Liver (tissue), 9 donors: ENCODE data around the gene HTT-AS. TPM values are rescaled to one million over a fixed set of nuclear protein-coding genes. Genes with fewer than 3 reads are reported as not detected.

Source experiments
- DNase-seq: peaks from one replicate; pipeline ENCODE4 v3.0.0-alpha.2; 2017; ENCODE audit warnings: low spot score
- H3K27ac ChIP-seq, 2 donors: one replicate each; pipeline ENCODE4 v1.7.0; 2013; ENCODE audit warnings: inconsistent platforms in 2 of 2, low read length in 2 of 2, control low read depth in 1 of 2, low read depth in 1 of 2, mild to moderate bottlenecking in 1 of 2
- H3K27me3 ChIP-seq, 4 donors: one replicate each; pipeline versions ENCODE4 v1.6.1 to v1.7.0; 2013; ENCODE audit warnings: low read length in 3 of 4, inconsistent platforms in 1 of 4, mild to moderate bottlenecking in 1 of 4, moderate library complexity in 1 of 4; ENCODE audit not compliant: control insufficient read depth in 4 of 4, insufficient read depth in 4 of 4
- H3K36me3 ChIP-seq, 4 donors: one replicate each; pipeline versions ENCODE4 v1.6.1 to v1.7.0; 2013; ENCODE audit warnings: low read length in 3 of 4, mild to moderate bottlenecking in 3 of 4, low read depth in 1 of 4, moderate library complexity in 1 of 4; ENCODE audit not compliant: control insufficient read depth in 4 of 4, insufficient read depth in 3 of 4
- H3K4me1 ChIP-seq, 4 donors: one replicate each; pipeline versions ENCODE4 v1.6.1 to v1.7.0; 2013; ENCODE audit warnings: low read length in 3 of 4, mild to moderate bottlenecking in 3 of 4, moderate library complexity in 1 of 4; ENCODE audit not compliant: control insufficient read depth in 4 of 4, insufficient read depth in 4 of 4
- H3K4me3 ChIP-seq, 3 donors: one replicate each; pipeline versions ENCODE4 v1.6.1 to v1.7.0; 2013; ENCODE audit warnings: low read length in 3 of 3, control low read depth in 1 of 3, low read depth in 1 of 3, mild to moderate bottlenecking in 1 of 3
- H3K9ac ChIP-seq, 2 donors: one replicate each; pipeline ENCODE4 v1.7.0; 2013; ENCODE audit warnings: low read length in 2 of 2, mild to moderate bottlenecking in 2 of 2, moderate library complexity in 2 of 2, control low read depth in 1 of 2, low read depth in 1 of 2
- H3K9me3 ChIP-seq, 4 donors: one replicate each; pipeline versions ENCODE4 v1.6.1 to v1.7.0; 2013; ENCODE audit warnings: low read length in 3 of 4; ENCODE audit not compliant: control insufficient read depth in 4 of 4
- ATF3 ChIP-seq: IDR thresholded peaks from 2 replicates; pipeline ENCODE4 v1.6.1; 2016; ENCODE audit warnings: antibody characterized with exemption
- EGR1 ChIP-seq, 2 donors: IDR thresholded peaks; 2 replicates each; pipeline ENCODE4 v1.6.1; 2016 to 2018; ENCODE audit warnings: antibody characterized with exemption in 2 of 2, low read depth in 2 of 2
- FOXA1 ChIP-seq: IDR thresholded peaks from 2 replicates; pipeline ENCODE4 v1.6.1; 2016; ENCODE audit warnings: antibody characterized with exemption
- FOXA2 ChIP-seq: IDR thresholded peaks from 2 replicates; pipeline ENCODE4 v1.6.1; 2016; ENCODE audit warnings: antibody characterized with exemption
- GABPA ChIP-seq, 2 donors: IDR thresholded peaks in 1 of 2; conservative IDR thresholded peaks in 1 of 2; 2 replicates each; pipeline ENCODE4 v1.6.1; 2016; ENCODE audit warnings: antibody characterized with exemption in 2 of 2, mild to moderate bottlenecking in 1 of 2, moderate library complexity in 1 of 2
- HNF4A ChIP-seq, 2 donors: conservative IDR thresholded peaks; 2 replicates each; pipeline ENCODE4 v1.6.1; 2016; ENCODE audit warnings: antibody characterized with exemption in 2 of 2, mild to moderate bottlenecking in 2 of 2
- HNF4G ChIP-seq: IDR thresholded peaks from 2 replicates; pipeline ENCODE4 v1.6.1; 2016; ENCODE audit warnings: antibody characterized with exemption
- JUND ChIP-seq, 2 donors: IDR thresholded peaks; 2 replicates each; pipeline ENCODE4 v1.6.1; 2016; ENCODE audit warnings: antibody characterized with exemption in 2 of 2
- NR2F2 ChIP-seq: IDR thresholded peaks from 2 replicates; pipeline ENCODE4 v1.6.1; 2016; ENCODE audit warnings: antibody characterized with exemption
- REST ChIP-seq: IDR thresholded peaks from 2 replicates; pipeline ENCODE4 v1.6.1; 2016; ENCODE audit warnings: antibody characterized with exemption, mild to moderate bottlenecking
- RXRA ChIP-seq, 2 donors: IDR thresholded peaks; 2 replicates each; pipeline ENCODE4 v1.6.1; 2017 to 2018; ENCODE audit warnings: antibody characterized with exemption in 2 of 2, mild to moderate bottlenecking in 1 of 2
- TAF1 ChIP-seq: conservative IDR thresholded peaks from 2 replicates; pipeline ENCODE4 v1.6.1; 2016; ENCODE audit warnings: antibody characterized with exemption, mild to moderate bottlenecking
- YY1 ChIP-seq: IDR thresholded peaks from 2 replicates; pipeline ENCODE4 v1.6.1; 2016; ENCODE audit warnings: antibody characterized with exemption, mild to moderate bottlenecking
- ZBTB33 ChIP-seq: IDR thresholded peaks from 2 replicates; pipeline ENCODE4 v1.6.1; 2016; ENCODE audit warnings: antibody characterized with exemption
- WGBS: extraction: QIAGEN DNeasy Blood & Tissue Kit; methylation state at CpG from one replicate; pipeline ENCODE4 v1.1.7; 2013; 5-methylcytosine and 5-hydroxymethylcytosine counted together
- polyA plus RNA-seq, 2 donors: library from polyadenylated mRNA; stranded (reverse) in 1 of 2; unstranded in 1 of 2; fragments of 200-250 nt in 1 of 2; fragments of >200 nt in 1 of 2; fragmentation: Nextera tagmentation in 1 of 2; extraction: Ambion mirVana in 1 of 2; gene quantifications; one replicate each; pipeline versions ENCODE4 v1.2.1 to v1.2.3, GENCODE V29; 2013 to 2015
- total RNA-seq, 2 donors: library from RNA; depleted of rRNA; stranded (reverse); fragments of >200 nt; gene quantifications; one replicate each; pipeline ENCODE4 v1.2.3, GENCODE V29; 2014
- donor health status: healthy.
- donor health status: healthy.
- donor health status: healthy.
- donor health status: healthy.
- donor health status: healthy.

HTT-AS gene
- total and polyA plus RNA-seq, 4 donors, result not detected

- H3K9me3 ChIP-seq, result no peaks in the 10 kb centered on the region
- no peaks in the 10 kb centered on the region for H3K36me3 ChIP-seq
- 93% methylated on average over 8 of the region's 8 CpGs for WGBS
- no peak overlapping the region for H3K27ac ChIP-seq
- H3K4me1 ChIP-seq, result peaks cover 0 to 13% (median 2%) of the 10 kb centered on the region in 4 donors
- no peak overlapping the region for H3K4me3 ChIP-seq
- no peak overlapping the region for H3K9ac ChIP-seq
- TF ChIP-seq REST, result no peak
- TF ChIP-seq FOXA2, result no peak
- TF ChIP-seq ATF3, result no peak
- no peaks in the 10 kb centered on the region for H3K27me3 ChIP-seq
- no peak for DNase-seq
Observed at GRCh38 chr4:3034231-3034630, 40.1 kb downstream of the HTT-AS start.

- no peak overlapping the region for H3K4me3 ChIP-seq
- no peaks in the 10 kb centered on the region for H3K4me1 ChIP-seq
- H3K9ac ChIP-seq, result no peak overlapping the region
- no peaks in the 10 kb centered on the region for H3K36me3 ChIP-seq
- no peaks in the 10 kb centered on the region for H3K27me3 ChIP-seq
- WGBS, result 39% methylated on average over 12 of the region's 12 CpGs
- no peak overlapping the region for H3K27ac ChIP-seq
- TF ChIP-seq YY1 (no peak), GABPA (IDR thresholded peaks at IDR 0.05 in 1 of 2, conservative IDR thresholded peaks at IDR 0.05 in 1 of 2) (no peak), JUND (IDR thresholded peaks at IDR 0.05) (no peak), RXRA (IDR thresholded peaks at IDR 0.05) (no peak), NR2F2 (no peak), EGR1 (IDR thresholded peaks at IDR 0.05; ENCODE audit: low read depth in 2 of 2) (no peak), FOXA2 (no peak), FOXA1 (no peak), TAF1 (no peak), HNF4G (no peak), ZBTB33 (no peak), HNF4A (conservative IDR thresholded peaks at IDR 0.05) (no peak)
- no peaks in the 10 kb centered on the region for H3K9me3 ChIP-seq
- no peak for DNase-seq
Observed at GRCh38 chr4:3031357-3032082, 42.8 kb downstream of the HTT-AS start.
